Osteoblast (primary cell): ENCODE measurements around the gene RIN3. TPM values are rescaled to one million over a fixed set of nuclear protein-coding genes. Genes with fewer than 3 reads are reported as not detected.

Experiments
- DNase-seq: peaks from one replicate; pipeline ENCODE4 v3.0.0; 2011; ENCODE audit warnings: low spot score, mixed read lengths; ENCODE audit not compliant: insufficient read length; ENCODE audit errors: missing footprints
- H2AFZ ChIP-seq: 2 replicates; pipeline ENCODE4 v1.6.0; 2011; ENCODE audit warnings: mild to moderate bottlenecking, low read length
- H3K27ac ChIP-seq: 2 replicates; pipeline ENCODE4 v1.5.1; 2011; ENCODE audit warnings: mild to moderate bottlenecking, low read depth, low read length, moderate library complexity
- H3K27me3 ChIP-seq: 2 replicates; pipeline ENCODE4 v1.6.0; 2012; ENCODE audit warnings: mild to moderate bottlenecking, control low read depth, inconsistent platforms, low read length, moderate library complexity; ENCODE audit not compliant: insufficient read depth
- H3K36me3 ChIP-seq: 2 replicates; pipeline ENCODE4 v1.5.1; 2011; ENCODE audit warnings: mild to moderate bottlenecking, low read length, control low read depth, moderate library complexity; ENCODE audit not compliant: insufficient read depth
- H3K4me1 ChIP-seq: 2 replicates; pipeline ENCODE4 v1.5.1; 2011; ENCODE audit warnings: mild to moderate bottlenecking, low read length, control low read depth, moderate library complexity; ENCODE audit not compliant: insufficient read depth
- H3K4me2 ChIP-seq: 2 replicates; pipeline ENCODE4 v1.6.0; 2011; ENCODE audit warnings: mild to moderate bottlenecking, low read length; ENCODE audit not compliant: insufficient read depth
- H3K4me3 ChIP-seq: fragments of 200-600 bp; sonication (generic); 3 replicates; pipeline ENCODE4 v1.5.1; 2012; ENCODE audit warnings: mild to moderate bottlenecking, low read length, inconsistent platforms; ENCODE audit not compliant: insufficient read depth
- H3K79me2 ChIP-seq: 2 replicates; pipeline ENCODE4 v1.6.0; 2012; ENCODE audit warnings: mild to moderate bottlenecking, low read length, control low read depth, inconsistent platforms; ENCODE audit not compliant: insufficient read depth
- H3K9me3 ChIP-seq: 2 replicates; pipeline ENCODE4 v1.5.1; 2011; ENCODE audit warnings: low read depth, low read length, control low read depth
- H4K20me1 ChIP-seq: 2 replicates; pipeline ENCODE4 v1.6.0; 2012; ENCODE audit warnings: mild to moderate bottlenecking, low read length, control low read depth; ENCODE audit not compliant: insufficient read depth
- CTCF ChIP-seq: IDR thresholded peaks from 2 replicates; pipeline ENCODE4 v1.5.1; 2011; ENCODE audit warnings: mild to moderate bottlenecking, low read depth, low read length, moderate library complexity; ENCODE audit errors: extremely low read depth
- total RNA-seq: library from RNA; depleted of rRNA; stranded (reverse); fragments of >200 nt; gene quantifications from 2 replicates; pipeline ENCODE4 v1.2.3, GENCODE V29; 2012

The RIN3 gene
- total RNA-seq, 1 donor, result 7.6 TPM

- no peak overlapping the region for H3K4me2 ChIP-seq
- no peak overlapping the region for H3K27ac ChIP-seq
- DNase-seq, result no peak
- no peak overlapping the region for H2AFZ ChIP-seq
- no peaks in the 10 kb centered on the region for H4K20me1 ChIP-seq
- no peak overlapping the region for H3K4me3 ChIP-seq
- TF ChIP-seq CTCF, result no peak
- H3K36me3 ChIP-seq, result peaks cover 25% of the 10 kb centered on the region
- H3K27me3 ChIP-seq, result no peaks in the 10 kb centered on the region
- peaks cover 7% of the 10 kb centered on the region for H3K79me2 ChIP-seq
- H3K4me1 ChIP-seq, result peaks cover 29% of the 10 kb centered on the region
- no peaks in the 10 kb centered on the region for H3K9me3 ChIP-seq
Observed at GRCh38 chr14:92561906-92562479, 48.4 kb downstream of the RIN3 start.

- no peak for TF ChIP-seq CTCF
- Histone ChIP-seq H4K20me1 (no peaks in the 10 kb centered on the region), H3K27ac (peak overlapping the region; percentile 51), H3K4me1 (peaks cover 29% of the 10 kb centered on the region), H2AFZ (no peak overlapping the region), H3K79me2 (peaks cover 9% of the 10 kb centered on the region), H3K9me3 (no peaks in the 10 kb centered on the region), H3K4me3 (no peak overlapping the region), H3K27me3 (no peaks in the 10 kb centered on the region), H3K36me3 (peaks cover 17% of the 10 kb centered on the region), H3K4me2 (no peak overlapping the region)
- DNase-seq, result no peak
Observed at GRCh38 chr14:92563359-92563758, 49.8 kb downstream of the RIN3 start.

- Histone ChIP-seq H3K4me1 (peaks cover 29% of the 10 kb centered on the region), H3K27ac (peak overlapping the region; percentile 51), H3K79me2 (peaks cover 9% of the 10 kb centered on the region), H2AFZ (no peak overlapping the region), H3K4me2 (no peak overlapping the region), H4K20me1 (no peaks in the 10 kb centered on the region), H3K27me3 (no peaks in the 10 kb centered on the region), H3K4me3 (no peak overlapping the region), H3K9me3 (no peaks in the 10 kb centered on the region), H3K36me3 (peaks cover 15% of the 10 kb centered on the region)
- no peak for DNase-seq
- TF ChIP-seq CTCF, result no peak
Observed at GRCh38 chr14:92563765-92564285, 50.2 kb downstream of the RIN3 start.

GRCh38 chr14:92564344-92565039, 50.9 kb downstream of the RIN3 start:
- no peaks in the 10 kb centered on the region for H3K27me3 ChIP-seq
- peaks cover 20% of the 10 kb centered on the region for H3K36me3 ChIP-seq
- H2AFZ ChIP-seq, result no peak overlapping the region
- peaks cover 9% of the 10 kb centered on the region for H3K79me2 ChIP-seq
- H3K4me2 ChIP-seq, result no peak overlapping the region
- H3K4me3 ChIP-seq, result no peak overlapping the region
- H3K9me3 ChIP-seq, result no peaks in the 10 kb centered on the region
- H3K4me1 ChIP-seq, result peaks cover 29% of the 10 kb centered on the region
- peak overlapping the region; percentile 70 for H3K27ac ChIP-seq
- no peak for TF ChIP-seq CTCF
- DNase-seq, result no peak
- H4K20me1 ChIP-seq, result no peaks in the 10 kb centered on the region
